Left renal pelvis (tissue), 4 donors: ENCODE data around the gene PRSS1. TPM values are rescaled to one million over a fixed set of nuclear protein-coding genes. Genes with fewer than 3 reads are reported as not detected.
"Not testable (repeated sequence)": the region's sequence is repeated elsewhere in the genome, so short reads cannot be mapped to it uniquely, and the experiment has no call there.

Source experiments
- DNase-seq, 4 donors: peaks; one replicate each; pipeline ENCODE4 v3.0.0-alpha.2; 2013; ENCODE audit warnings: low read depth in 4 of 4, low spot score in 3 of 4
- polyA plus RNA-seq, 4 donors: library from polyadenylated mRNA; unstranded; fragments of 120-200 nt; gene quantifications; one replicate each; pipeline ENCODE4 v1.2.1, GENCODE V29; 2013; ENCODE audit not compliant: insufficient read length in 4 of 4

Gene PRSS1
- polyA plus RNA-seq, 4 donors: not detected

DNA sequence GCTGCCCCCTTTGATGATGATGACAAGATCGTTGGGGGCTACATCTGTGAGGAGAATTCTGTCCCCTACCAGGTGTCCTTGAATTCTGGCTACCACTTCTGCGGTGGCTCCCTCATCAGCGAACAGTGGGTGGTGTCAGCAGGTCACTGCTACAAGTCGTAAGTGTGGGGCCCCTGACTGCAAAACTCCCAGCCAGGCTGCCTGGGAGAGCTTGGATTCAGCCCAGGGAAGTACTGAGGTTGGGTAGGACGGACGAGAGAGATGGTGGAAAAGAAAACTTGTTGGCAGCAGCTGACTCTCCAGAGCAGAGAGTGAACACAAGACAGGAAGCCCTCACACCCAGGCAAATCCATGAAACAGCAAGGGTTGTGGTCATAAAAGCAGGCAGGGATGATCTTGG is 22.8 kb downstream of the PRSS1 start:
- DNase-seq: no peak

DNA sequence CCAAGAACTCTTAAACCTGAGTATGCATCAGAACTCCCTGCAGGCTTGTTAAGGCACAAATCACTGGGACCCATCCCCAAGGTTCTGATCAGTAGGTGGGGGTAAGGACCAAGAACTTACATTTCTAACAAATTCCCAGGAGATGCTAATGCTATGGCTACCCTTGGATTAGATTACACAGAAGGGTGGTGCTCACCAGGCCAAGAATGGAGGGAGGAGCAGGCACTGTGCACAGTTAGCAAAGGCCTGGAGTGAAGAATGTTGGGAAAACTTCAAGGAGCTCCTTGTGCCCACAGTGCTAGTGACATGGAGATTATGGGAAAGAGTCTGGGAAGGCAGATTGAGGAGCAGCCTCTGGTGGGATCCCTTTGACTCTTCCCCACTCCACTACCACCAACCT is 23.4 kb downstream of the PRSS1 start:
- no peak for DNase-seq

DNA sequence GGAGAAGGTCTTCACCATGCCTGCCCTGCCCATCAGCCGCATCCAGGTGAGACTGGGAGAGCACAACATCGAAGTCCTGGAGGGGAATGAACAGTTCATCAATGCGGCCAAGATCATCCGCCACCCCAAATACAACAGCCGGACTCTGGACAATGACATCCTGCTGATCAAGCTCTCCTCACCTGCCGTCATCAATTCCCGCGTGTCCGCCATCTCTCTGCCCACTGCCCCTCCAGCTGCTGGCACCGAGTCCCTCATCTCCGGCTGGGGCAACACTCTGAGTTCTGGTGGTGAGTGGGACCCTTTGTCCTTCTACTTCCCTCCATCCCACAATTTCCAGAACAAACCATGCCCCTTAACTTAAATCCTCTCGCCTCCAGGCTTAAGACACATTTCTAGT is 24.0 kb downstream of the PRSS1 start:
- DNase-seq: no peak

DNA sequence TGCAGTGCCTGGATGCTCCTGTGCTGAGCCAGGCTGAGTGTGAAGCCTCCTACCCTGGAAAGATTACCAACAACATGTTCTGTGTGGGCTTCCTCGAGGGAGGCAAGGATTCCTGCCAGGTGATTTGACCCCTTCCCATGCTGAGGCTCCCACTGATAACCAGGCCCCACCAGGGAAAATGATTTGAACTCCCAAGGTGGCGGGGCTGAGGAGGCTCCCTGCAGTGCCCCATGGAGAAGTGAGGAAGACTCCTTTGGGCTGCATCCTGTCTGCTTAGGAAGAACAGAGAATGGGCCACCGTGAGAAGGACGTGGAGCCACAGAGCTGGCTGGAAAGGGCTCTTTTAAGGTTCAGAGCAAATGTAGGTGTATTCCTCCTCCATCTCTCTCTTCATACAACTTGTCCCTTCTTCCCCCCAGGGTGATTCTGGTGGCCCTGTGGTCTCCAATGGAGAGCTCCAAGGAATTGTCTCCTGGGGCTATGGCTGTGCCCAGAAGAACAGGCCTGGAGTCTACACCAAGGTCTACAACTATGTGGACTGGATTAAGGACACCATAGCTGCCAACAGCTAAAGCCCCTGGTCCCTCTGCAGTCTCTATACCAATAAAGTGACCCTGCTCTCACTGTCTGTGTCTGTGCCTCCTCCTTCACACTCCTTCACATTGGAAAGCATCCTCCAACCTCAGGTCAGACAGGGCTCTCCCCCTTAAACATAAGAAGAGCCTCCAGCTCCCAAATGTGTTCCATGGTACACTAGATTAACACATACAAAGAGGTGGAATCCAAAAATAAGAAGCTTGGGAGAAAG is 24.9 kb downstream of the PRSS1 start:
- no peak for DNase-seq

DNA sequence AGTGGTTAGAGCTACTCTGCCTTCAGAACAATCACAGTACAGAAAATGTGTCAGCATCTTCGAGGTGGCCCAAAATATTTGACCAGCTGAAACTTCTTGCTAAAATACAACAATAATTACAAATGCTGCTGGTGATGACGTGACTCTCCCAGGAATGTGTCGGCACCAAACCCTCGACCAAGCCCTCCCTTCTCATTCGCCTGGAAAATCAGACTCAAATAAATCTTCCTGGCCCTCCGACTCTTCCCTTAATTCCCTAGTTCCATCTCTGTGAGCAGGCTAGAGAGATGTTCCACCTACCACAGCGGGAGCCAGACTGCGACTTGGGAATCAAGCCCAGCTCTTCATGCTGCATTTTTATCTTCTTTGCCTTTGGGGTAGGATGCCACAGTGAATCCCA is 25.6 kb downstream of the PRSS1 start:
- no peak for DNase-seq

DNA sequence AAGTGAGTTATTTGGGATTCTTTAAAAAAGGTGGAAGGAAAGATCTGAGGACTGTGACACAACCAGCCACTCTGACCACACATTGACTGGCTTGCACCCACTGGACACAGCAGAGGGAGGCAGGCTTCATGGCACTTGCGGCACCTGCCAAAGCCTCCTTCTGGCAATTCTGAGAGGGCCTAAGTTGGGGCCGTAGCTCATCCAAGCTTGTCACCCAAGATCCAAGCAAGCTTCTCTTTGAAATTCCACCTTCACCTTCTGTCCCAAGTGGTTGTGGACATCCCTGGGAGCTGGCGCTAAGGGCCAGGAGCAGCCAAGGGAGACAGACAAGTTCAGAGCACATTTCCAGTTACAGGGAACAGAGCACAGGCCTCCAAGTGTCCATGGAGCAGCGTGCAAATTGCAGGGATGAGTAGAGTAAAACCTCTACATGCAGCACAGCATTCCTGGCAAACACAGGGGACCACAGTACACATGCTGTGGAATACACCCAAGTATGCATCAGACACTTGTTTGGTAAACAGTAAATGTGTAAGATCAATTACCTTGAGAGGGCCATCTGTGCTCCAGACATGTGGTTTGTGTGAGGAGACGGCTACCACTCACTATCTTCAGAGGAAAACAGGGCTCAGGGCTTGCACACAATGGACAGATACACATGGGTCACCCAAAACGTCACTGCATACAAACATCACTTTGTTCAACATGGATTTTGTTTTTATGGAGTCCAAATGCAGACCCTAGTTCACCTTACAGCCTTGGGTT is 26.3 kb downstream of the PRSS1 start:
- DNase-seq: not testable (repeated sequence)

DNA sequence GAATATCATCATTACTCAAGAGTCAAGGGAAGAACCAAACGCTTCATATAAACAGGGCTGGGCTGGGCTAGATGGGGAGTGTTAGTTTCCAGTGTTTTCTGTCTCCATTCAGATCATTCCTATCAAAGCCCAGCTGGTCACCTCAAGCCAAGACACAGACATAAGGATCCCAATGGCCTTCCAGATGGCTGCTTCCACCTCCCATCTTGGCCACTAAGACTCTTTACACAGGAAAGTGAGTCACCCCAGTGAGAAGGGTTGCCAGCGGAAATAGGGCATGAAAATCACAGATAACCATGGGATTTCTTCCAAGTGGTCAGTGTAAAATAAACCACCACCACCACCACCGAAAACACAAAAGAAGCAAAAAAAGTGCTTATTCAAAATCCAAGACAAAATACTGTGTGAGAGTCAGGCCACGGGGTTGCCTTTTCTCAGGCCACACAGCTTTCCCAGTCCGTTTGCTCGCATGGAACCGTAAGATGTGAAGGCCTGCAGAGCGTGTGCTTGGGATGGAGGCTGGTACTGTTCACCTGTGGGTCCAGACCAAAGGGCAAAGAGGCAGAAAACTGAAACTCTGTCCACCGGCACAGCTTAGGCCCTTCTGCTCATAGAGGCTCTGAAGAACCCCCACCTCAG is 27.1 kb downstream of the PRSS1 start:
- DNase-seq: no peak

DNA sequence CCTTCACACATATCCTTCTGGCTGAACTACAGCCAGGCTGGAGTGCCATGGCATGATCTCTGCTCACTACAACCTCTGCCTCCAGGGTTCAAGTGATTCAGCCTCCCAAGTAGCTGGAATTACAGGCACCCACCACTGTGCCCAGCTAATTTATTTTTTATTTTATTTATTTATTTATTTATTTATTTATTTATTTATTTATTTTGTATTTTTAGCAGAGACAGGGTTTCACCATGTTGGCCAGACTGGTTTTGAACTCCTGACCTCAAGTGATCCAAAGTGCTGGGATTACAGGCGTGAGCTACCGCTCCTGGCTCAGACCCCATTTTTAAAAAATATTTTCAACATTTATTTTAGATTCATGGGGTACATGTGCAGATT is 27.6 kb downstream of the PRSS1 start:
- not testable (repeated sequence) for DNase-seq

DNA sequence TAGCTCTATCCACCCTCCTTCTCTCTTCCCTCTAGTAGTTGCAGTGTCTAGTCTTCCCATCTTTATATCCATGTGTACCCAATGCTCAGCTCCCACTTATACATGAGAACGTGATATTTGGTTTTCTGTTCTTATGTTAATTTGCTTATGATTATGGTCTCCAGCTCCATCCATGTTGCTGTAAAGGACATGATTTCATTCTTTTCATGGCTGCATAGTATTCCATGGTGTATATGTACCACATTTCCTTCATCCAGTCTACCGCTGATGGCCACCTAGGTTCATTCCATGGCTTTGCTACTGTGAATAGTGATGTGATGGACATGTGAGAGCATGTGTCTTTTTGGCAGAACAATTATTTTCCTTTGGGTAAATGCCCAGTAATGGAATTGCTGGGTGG is 28.0 kb downstream of the PRSS1 start:
- no peak for DNase-seq

DNA sequence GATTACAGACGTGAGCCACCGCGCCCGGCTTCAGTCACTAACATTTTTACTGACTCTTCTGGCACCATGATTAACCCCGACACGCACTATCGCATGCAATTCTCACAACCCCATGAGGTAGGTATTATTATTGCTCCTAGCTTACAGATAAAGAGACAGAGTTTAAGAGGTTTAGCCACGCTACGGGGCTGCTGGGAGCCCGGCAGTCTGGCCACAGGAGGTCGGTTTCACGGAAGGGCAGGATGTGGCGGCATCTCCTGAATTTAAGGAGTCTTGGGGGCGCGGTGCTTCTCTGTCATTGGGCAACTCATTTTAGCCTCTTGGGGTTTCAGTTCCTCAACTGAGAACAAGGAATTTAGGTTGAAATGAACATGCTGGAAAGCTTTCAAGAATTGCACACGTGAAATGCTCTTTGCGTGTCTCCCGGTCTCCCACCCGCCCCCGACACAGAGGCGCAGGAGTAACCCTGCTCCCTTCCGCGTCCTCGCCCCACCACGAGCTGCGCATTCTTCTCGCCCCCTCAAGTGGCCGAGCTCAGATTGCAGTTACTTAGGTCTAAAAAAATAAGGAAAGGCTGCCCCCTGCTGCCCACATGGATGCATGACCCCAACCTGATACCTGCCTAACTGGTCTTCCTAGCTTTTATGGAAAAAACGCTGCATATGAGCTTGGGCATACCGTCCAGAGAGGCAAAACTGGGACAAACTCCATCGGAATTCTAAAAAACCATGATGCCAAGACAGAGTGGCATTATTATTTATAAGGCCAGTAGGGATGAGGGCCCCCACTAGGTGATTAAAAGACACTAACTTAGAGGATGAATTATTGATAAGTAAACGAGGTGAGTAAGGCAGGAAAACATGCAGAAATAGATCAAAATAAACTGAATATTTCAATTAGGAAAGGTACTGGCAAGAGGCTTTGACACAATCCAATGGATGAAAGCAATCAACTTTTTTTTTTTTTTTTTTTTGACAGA is 33.9 kb downstream of the PRSS1 start:
- DNase-seq: peak; percentile 63 to 84 (median 76)

DNA sequence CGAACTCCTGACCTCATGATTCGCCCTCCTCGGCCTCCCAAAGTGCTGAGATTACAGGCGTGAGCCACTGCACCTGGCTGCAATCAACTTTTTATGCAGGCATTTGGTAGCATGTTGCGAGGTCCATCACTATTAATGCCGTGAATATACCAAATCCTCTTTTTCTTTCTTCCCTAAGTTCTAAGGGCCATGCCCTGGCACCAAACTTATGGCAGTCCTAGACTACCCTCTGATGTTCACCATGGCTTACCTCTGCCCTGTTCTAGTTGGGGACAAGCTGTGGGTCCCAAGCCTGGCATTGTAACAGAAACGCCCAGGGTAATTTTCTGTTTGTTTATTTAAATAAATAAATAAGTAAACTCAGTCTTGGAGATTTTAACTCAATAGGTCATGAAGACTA is 34.8 kb downstream of the PRSS1 start:
- no peak for DNase-seq

DNA sequence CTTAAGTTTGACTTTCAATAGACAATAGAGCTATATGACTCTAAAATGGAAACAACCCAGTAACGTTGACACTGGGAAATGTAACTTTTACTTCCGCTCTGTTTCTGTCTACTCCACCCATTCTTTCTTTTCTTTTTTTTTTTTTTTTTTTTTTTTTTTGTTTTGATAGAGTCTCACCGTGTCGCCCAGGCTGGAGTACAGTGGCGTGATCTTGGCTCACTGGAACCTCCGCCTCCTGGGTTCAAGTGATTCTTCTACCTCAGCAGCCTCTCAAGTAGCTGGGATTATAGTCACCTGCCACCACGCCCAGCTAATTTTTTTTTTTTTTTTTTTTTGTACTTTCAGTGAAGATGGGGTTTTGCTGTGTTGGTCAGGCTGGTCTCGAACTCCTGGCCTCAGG is 35.4 kb downstream of the PRSS1 start:
- no peak for DNase-seq

DNA sequence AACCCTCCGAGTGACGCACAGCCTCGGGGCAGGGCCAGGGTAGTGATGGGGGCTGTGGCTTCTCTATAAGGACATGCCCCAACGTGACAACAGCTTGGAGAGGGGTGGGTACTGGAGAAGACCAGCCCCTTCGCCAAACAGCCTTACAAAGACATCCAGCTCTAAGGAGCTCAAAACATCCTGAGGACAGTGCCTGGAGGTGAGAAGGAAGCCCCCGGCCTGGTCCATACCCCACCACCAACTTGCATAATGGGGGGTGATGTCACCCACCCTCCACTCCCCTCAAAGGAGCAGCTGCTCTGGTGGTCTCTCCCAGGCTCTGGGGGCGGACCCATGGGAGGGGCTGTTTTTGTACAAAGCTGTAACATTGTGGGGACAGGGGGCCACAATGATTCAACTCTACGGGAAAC is 36.6 kb downstream of the PRSS1 start:
- DNase-seq: no peak

DNA sequence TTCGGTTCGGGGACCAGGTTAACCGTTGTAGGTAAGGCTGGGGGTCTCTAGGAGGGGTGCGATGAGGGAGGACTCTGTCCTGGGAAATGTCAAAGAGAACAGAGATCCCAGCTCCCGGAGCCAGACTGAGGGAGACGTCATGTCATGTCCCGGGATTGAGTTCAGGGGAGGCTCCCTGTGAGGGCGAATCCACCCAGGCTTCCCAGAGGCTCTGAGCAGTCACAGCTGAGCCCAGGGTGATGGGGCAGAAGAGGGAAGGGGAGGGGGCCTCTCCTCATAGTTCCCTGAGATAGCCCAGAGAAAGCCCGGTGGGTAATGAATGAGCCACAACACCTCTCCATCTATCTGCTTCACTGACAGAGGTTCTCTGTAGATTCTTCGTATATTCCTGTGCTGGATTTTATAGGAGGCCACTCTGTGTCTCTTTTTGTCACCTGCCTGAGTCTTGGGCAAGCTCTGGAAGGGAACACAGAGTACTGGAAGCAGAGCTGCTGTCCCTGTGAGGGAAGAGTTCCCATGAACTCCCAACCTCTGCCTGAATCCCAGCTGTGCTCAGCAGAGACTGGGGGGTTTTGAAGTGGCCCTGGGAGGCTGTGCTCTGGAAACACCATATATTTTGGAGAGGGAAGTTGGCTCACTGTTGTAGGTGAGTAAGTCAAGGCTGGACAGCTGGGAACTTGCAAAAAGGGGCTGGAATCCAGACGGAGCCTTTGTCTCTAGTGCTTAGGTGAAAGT is 37.9 kb downstream of the PRSS1 start:
- DNase-seq: no peak

DNA sequence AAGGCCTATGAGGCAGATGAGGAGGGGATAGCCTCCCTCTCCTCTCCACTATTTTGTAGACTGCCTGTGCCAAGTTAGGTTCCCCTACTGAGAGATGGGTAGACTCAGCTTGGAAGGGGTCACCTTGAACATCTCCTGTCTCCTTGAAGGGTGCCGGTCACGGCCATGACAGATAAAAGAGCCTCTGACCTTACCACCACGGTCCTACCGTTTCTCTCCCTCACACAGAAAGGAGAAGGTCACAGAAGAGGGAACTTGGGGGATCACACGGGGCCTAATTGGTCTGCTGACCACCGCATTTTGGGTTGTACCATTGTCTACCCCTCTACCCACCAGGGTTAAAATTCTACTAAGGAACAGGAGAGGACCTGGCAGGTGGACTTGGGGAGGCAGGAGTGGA is 38.5 kb downstream of the PRSS1 start:
- DNase-seq: no peak

DNA sequence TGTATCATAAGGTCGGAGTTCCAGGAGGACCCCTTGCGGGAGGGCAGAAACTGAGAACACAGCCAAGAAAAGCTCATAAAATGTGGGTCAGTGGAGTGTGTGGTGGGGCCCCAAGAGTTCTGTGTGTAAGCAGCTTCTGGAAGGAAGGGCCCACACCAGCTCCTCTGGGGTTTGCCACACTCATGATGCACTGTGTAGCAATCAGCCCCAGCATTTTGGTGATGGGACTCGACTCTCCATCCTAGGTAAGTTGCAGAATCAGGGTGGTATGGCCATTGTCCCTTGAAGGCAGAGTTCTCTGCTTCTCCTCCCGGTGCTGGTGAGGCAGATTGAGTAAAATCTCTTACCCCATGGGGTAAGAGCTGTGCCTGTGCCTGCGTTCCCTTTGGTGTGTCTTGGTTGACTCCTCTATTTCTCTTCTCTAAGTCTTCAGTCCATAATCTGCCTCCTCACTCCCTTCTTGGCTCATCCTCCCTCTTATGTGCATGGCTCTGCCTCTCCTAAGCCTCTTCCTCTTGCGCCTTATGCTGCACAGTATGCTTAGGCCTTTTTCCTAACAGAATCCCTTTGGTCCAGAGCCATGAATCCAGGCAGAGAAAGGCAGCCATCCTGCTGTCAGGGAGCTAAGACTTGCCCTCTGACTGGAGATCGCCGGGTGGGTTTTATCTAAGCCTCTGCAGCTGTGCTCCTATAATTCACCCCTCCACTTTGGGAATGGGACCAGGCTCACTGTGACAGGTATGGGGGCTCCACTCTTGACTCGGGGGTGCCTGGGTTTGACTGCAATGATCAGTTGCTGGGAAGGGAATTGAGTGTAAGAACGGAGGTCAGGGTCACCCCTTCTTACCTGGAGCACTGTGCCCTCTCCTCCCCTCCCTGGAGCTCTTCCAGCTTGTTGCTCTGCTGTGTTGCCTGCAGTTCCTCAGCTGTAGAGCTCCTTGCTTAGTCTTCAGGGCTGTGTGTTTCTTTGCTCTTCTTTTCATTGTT is 39.3 kb downstream of the PRSS1 start:
- no peak for DNase-seq

DNA sequence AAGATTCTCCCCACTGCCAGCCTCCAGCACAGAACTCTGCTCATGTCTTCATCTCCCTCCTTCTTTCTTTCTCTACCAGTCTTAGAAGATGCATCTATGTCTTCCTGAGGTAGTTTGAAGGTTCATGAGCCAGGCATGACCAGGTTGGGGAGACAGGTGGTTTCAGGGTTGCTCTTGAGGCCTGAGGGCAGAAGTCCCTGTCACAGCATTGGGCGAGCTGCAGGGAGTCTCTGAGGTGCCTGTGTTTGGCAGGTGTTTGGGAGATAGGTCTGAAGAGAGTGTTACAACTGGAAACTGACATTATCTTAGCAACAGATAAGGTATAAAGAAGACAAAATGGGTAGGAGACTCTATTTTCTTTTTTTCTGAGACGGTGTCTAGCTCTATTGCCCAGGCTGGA is 40.2 kb downstream of the PRSS1 start:
- no peak for DNase-seq

DNA sequence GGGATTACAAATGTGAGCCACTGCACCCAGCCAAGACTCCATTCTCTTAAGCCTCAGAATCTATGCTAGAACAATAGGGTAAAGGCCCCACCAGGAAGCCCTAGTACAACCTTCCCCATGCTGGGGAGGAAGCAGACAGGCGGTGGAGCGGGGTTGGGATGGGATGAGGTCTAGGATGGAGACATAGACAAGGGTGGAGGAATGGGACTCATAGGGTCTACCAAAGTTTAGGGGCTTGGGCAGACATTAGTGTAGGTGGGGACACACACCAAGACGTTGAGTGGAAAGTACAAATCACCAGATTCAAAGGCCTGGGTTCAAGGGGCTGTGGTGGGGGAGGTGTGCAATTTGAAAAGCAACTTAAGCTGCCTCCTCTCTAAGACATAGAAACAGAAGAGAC is 40.8 kb downstream of the PRSS1 start:
- DNase-seq: no peak

DNA sequence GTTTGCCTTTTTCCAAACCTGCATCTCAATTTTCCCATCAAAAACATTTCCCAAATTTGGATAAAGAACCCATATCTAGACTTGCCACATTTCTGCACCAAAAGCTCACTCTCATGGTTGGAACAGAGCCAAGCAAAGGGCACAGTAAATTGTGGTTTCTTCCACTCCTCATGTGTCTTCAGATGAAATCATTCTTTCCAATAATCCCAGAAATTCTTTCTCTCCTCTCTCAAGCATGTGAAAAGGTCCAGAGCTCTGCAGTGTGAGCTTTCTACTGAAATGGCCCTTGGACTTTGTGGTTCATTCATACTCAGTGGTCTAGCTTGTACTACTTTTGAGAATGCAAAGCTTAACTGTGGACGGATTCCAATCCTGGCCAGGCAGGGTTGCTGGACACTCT is 41.3 kb downstream of the PRSS1 start:
- no peak for DNase-seq
